ENCODE data around the gene IGFL1.
A peak's percentile ranks its signal among the peaks of the same experiment; 100 is the strongest.
"Not testable (repeated sequence)": the region's sequence is repeated elsewhere in the genome, so short reads cannot be mapped to it uniquely, and the experiment has no call there.

Gene IGFL1

DNA sequence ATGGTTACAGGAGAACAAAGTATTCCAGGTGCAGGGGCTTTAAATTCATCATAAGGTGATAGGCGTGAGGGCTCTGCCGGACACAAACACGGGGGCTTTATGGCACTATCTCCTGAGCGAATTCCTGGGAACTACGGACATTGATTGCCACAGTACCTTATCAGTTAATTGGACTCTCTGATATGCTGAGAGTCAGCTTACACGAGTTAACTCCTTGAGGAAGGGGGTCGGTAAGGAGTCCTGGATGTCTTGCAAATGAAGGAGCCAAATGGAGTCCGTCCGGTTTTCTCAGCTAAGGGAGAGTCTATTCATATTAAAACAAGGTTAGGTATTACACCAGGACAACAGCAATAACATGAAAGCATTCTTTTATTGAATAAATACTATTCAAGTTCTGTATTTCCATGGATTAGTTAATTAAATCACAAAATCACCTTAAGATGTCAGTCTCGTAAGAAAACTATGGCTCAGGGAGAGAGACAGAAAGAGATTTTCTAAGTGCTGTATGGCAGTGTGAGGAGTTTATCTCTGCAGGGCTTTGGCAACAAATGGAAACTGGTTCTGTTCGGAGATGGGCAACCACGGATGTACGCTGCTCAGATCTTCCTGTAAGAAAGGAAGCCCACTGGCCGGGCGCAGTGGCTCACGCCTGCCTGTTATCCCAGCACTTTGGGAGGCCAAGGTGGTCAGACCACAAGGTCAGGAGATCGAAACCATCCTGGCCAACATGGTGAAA, 41.1 kb downstream of the IGFL1 start:
- DNase-seq (ENCODE audit: low read depth in 2 of 2) = no peak

DNA sequence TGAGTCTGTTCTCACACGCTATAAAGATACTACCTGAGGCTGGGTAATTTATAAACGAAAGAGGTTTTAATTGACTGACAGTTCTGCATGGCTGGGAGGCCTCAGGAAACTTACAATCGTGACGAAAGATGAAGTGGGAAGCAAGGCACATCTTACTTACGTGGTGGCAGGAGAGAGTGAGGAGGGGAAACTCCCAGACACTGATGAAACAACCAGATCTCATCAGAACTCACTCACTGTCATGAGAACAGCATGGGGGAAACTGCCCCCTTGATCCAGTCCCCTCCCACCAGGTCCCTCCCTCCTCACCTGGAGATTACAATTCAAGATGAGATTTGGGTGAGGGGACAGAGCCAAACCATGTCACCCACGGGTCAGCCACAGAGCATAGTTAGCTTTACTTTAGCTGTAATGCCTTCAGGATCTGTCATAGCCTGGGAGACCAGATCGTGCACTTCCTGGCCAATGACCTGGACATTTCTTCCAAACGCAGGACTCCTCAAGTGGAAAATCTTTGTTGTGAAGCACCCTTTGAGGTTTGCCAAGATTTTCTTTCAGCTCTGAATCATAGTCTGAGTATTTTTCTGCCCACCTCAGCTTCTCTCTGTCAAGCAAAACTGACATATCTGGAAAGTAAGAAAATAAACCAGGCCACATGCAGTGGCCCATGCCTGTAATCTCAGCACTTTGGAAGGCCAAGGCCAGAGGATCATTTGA, 42.1 kb downstream of the IGFL1 start:
- DNase-seq (ENCODE audit: low read depth in 2 of 2) = peak in 1 of 2 donors; percentile 2

DNA sequence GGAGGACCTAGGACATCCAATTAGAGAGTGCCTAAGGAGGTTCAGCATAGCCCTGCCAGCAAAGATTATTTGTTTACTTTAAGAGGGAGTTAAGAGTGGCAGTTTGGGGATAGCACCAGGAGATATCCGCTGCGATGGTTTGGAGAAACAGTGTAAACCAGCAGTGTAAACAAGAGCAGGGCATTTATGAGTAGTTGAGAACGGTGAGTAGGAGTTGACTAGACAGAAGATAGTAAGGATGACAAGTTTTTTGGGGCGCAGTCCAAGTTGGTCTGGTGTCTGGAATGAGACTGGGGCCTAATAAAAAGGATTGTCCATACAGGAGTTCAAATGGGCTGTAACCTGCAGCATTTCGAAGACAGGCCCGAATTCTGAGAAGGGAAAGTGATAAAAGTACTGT, 44.4 kb downstream of the IGFL1 start:
- DNase-seq (ENCODE audit: low read depth in 2 of 2) = not testable (repeated sequence)

DNA sequence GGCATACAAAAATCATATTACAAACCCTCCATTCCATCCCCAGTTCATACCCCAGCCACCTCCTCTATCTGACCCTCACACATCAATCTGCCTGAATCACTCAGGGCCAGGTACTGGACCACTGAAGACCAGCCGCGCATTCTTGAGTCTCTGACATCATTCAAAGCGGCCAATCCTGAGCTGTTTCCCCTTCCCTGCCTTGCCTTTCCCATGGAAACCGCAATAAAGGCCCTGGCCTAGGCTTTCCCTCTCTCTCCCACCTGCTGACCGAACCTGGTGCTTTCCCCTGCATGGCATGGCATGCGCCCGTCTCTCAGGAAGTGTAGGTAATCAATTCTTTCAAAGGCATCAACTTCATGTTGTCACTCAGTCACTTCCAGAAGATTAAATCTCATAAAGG, 49.6 kb downstream of the IGFL1 start:
- no peak for DNase-seq (ENCODE audit: low read depth in 2 of 2)
